Astrocyte of the cerebellum (primary cell): ENCODE measurements around the gene ABHD12.
A peak's percentile ranks its signal among the peaks of the same experiment; 100 is the strongest.

Experiments
- DNase-seq: peaks from one replicate; pipeline ENCODE4 v3.0.0-alpha.2; 2011; ENCODE audit warnings: low read depth
- H3K4me3 ChIP-seq: 2 replicates; pipeline ENCODE4 v1.5.1; 2011; ENCODE audit warnings: mild to moderate bottlenecking, low read depth, low read length, moderate library complexity
- in situ Hi-C: cut with HindIII; loops from 2 replicates; pipeline ENCODE4 v1.10.0; 2017; ENCODE audit warnings: low sequenced_read_pairs
- TF ChIP-seq, protein P1 (sequence below): IDR thresholded peaks from 2 replicates; pipeline ENCODE4 v1.5.1; 2012; ENCODE audit warnings: low read length, low read depth, moderate library complexity, mild to moderate bottlenecking; ENCODE audit errors: missing control alignments

The ABHD12 gene

DNA sequence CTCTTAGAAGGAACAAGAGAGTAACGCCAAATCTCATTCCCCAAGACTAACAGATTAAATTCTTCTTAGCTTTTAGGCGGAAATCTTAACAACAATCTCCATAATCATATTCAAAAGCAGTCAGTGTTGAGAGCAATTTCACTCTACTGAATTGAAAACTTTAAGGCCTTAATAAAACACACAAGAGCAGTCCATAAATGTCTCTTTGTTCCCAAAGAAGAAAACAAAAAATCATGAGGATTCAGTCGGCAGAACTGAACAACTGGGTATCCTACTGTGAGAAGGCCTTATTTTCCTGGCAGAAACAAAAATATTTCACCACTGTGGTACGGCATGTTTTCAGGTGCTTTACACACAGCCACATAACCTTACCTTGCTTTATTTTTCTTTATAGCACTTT, 14.4 kb downstream of the ABHD12 start:
- H3K4me3 ChIP-seq: no peak overlapping the region
- TF ChIP-seq, protein P1, sequence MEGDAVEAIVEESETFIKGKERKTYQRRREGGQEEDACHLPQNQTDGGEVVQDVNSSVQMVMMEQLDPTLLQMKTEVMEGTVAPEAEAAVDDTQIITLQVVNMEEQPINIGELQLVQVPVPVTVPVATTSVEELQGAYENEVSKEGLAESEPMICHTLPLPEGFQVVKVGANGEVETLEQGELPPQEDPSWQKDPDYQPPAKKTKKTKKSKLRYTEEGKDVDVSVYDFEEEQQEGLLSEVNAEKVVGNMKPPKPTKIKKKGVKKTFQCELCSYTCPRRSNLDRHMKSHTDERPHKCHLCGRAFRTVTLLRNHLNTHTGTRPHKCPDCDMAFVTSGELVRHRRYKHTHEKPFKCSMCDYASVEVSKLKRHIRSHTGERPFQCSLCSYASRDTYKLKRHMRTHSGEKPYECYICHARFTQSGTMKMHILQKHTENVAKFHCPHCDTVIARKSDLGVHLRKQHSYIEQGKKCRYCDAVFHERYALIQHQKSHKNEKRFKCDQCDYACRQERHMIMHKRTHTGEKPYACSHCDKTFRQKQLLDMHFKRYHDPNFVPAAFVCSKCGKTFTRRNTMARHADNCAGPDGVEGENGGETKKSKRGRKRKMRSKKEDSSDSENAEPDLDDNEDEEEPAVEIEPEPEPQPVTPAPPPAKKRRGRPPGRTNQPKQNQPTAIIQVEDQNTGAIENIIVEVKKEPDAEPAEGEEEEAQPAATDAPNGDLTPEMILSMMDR: no peak
- in situ Hi-C loops: no loop called here
- no peak for DNase-seq

DNA sequence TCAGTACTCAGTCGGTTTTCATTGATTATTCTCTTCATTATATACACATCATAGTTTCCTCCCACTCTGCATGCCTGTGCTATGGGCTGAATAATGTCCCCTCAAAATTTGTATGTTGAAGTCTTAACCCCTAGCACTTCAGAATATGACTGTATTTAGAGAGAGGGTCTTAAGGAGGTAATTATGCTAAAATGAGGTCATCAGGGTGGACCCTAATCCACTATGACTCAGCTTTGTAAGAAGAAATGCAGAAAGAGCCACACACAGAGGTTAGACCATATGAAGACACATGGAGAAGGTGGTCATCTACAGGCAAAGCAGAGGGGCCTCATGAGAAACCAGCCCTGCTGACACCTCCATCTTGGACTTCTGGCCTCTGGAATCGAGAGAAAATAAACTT, 15.8 kb downstream of the ABHD12 start:
- in situ Hi-C loops: no loop called here
- no peak overlapping the region for H3K4me3 ChIP-seq
- no peak for DNase-seq
- TF ChIP-seq, protein P1: no peak

DNA sequence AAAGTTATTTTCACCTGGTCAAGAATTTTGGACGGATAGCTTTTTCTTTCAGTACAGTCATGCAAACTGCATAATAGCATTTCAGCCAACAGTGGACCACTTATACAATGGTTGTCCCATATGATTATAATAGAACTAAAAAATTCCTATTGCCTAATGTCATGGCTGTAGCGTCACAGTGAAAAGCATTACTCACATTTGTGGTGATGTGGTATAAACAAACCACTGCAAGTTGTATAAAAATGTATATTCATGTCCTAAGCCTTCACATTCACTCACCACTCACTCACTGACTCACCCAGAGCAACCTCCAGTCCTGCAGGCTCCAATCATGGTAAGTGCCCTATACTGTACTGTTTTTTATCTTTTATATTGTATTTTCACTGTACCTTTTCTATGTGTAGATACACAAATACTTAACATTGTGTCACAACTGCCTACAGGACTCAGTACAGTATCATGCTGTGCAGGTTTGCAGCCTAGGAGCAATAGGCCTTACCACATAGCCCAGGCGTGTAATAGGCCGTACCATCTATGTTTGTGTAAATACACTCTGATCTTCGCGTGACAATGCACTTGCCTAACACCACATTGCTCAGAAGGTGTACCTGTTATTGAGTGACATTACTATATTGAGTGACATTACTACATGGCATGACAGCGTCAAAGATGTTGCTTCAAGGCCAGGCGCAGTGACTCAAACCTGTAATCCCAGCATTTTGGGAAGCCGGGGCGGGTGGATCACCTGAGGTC, 17.9 kb downstream of the ABHD12 start:
- TF ChIP-seq, protein P1: no peak
- DNase-seq: peak; percentile 89
- no peak overlapping the region for H3K4me3 ChIP-seq
- in situ Hi-C loops: no loop called here

DNA sequence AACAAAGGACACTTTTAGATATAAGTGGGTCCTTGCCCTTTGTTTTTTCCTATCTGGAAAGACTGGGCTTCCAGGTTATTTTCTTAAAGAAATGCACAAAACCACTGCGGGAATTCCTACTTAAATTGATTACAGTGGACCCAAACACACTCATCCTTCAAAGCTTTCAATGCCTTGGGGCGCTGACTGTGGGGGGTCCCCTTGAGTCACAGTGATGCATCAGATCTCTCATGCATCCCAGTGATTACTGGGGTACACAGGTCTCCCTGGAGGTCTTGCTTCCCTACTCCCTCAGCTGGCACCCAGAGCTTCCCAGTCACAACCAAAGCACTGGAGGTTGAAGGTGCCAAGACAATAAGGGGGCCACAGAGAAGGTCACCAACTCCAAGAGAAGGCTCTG, 20.7 kb downstream of the ABHD12 start:
- no peak for DNase-seq
- TF ChIP-seq, protein P1: no peak
- in situ Hi-C loops: no loop called here
- H3K4me3 ChIP-seq: no peak overlapping the region

DNA sequence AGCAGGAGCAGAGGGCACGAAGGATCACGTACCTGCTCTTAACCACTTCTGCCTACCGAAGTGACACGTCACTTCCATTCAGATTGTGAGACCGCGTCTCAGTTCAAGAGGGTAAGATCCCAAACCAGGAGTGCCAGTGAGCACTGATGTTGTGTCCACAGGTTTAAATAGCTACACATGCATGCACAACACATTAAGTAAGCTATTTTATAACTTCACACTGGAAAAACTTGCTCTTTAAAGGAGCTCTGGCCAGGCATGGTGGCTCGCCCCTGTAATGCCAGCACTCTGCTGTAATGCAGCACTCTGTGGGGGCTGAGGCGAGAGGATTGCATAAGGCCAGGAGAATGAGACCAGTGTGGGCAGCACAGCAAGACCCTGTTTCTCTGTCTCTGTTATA, 21.1 kb downstream of the ABHD12 start:
- in situ Hi-C loops: no loop called here
- no peak overlapping the region for H3K4me3 ChIP-seq
- TF ChIP-seq, protein P1: no peak
- no peak for DNase-seq

DNA sequence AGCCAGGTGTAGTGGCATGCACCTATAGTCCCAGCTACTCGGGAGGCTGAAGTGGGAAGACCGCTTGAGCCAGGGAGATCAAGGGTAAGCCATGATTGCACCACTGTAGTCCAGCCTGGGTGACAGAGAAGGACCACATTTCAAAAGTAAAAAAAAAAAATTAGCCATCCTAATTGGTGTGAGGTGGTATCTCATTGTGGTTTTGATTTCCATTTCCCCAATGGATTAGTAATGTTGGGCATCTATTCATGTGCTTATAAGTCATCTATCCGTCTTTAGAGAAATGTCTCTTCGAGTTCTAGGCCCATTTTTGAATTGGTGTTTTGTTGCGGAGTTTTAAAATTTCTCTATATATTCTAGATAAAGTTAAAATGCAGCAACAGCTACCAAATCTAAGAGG, 21.7 kb downstream of the ABHD12 start:
- DNase-seq: no peak
- no peak overlapping the region for H3K4me3 ChIP-seq
- TF ChIP-seq, protein P1: no peak
- in situ Hi-C loops: no loop called here
